ENCODE results near the gene NAP1L4. TPM values are rescaled to one million over a fixed set of nuclear protein-coding genes. Genes with fewer than 3 reads are reported as not detected.
A peak's percentile ranks its signal among the peaks of the same experiment; 100 is the strongest.

NAP1L4 gene
- total RNA-seq, 1 experiment from 2014 or later, result 274 TPM

- no peak for DNase-seq (ENCODE audit: low read depth, low spot score)
These were observed 77.5 kb downstream of the NAP1L4 start for GRCh38 chr11:2914455-2915195.

DNA sequence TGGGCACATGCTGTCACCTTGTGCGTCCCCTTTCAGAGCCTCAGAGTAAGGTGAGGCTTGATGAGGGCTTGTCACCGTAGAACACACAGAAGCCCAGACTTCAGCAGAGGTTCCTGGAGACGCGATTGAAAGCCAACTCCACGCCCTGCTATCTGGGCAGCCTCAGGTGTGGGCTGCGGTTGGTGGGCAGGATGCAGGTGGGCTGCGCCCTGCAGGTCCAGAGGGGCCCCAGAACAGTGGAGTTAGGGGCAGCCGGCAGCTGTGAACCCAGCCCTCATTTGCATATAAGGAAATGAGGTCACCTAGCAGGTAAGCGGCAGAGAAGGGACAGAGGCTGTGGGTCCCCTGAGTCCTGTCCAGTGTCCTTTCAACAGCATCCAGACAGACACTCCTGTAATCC lies 78.4 kb downstream of the NAP1L4 start:
- intact Hi-C loops (cut with micrococcal nuclease; ENCODE audit: unreplicated experiment), result no loop called here
- H3K4me1 ChIP-seq (ENCODE audit: control insufficient read depth, insufficient read depth, low read length), result peaks cover 41% of the 10 kb centered on the region
- no peak overlapping the region for H3K4me3 ChIP-seq (ENCODE audit: low read depth in 2 of 2, low read length in 2 of 2)
- in situ Hi-C loops (cut with HindIII; ENCODE audit: low pct_unique_long_range_greater_than_20kb, low sequenced_read_pairs), result no loop called here
- no peaks in the 10 kb centered on the region for H3K36me3 ChIP-seq (ENCODE audit: control insufficient read depth, insufficient read depth, low read length)
- H3K9me3 ChIP-seq (ENCODE audit: control insufficient read depth, insufficient read depth, low read depth, low read length), result no peaks in the 10 kb centered on the region
- H3K27me3 ChIP-seq (ENCODE audit: control insufficient read depth, insufficient read depth, low read length), result no peaks in the 10 kb centered on the region
- DNase-seq (ENCODE audit: low read depth, low spot score) (no peak), ATAC-seq (no peak)
- ChIA-PET POLR2A (no interaction called here), CTCF (no interaction called here)
- peak overlapping the region; percentile 32; the same call in 1 of the 2 replicates for H3K27ac ChIP-seq (ENCODE audit: low read length)
- TF ChIP-seq, protein P1, sequence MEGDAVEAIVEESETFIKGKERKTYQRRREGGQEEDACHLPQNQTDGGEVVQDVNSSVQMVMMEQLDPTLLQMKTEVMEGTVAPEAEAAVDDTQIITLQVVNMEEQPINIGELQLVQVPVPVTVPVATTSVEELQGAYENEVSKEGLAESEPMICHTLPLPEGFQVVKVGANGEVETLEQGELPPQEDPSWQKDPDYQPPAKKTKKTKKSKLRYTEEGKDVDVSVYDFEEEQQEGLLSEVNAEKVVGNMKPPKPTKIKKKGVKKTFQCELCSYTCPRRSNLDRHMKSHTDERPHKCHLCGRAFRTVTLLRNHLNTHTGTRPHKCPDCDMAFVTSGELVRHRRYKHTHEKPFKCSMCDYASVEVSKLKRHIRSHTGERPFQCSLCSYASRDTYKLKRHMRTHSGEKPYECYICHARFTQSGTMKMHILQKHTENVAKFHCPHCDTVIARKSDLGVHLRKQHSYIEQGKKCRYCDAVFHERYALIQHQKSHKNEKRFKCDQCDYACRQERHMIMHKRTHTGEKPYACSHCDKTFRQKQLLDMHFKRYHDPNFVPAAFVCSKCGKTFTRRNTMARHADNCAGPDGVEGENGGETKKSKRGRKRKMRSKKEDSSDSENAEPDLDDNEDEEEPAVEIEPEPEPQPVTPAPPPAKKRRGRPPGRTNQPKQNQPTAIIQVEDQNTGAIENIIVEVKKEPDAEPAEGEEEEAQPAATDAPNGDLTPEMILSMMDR (IDR thresholded peaks at IDR 0.05), result no peak
- TF ChIP-seq, protein P2, sequence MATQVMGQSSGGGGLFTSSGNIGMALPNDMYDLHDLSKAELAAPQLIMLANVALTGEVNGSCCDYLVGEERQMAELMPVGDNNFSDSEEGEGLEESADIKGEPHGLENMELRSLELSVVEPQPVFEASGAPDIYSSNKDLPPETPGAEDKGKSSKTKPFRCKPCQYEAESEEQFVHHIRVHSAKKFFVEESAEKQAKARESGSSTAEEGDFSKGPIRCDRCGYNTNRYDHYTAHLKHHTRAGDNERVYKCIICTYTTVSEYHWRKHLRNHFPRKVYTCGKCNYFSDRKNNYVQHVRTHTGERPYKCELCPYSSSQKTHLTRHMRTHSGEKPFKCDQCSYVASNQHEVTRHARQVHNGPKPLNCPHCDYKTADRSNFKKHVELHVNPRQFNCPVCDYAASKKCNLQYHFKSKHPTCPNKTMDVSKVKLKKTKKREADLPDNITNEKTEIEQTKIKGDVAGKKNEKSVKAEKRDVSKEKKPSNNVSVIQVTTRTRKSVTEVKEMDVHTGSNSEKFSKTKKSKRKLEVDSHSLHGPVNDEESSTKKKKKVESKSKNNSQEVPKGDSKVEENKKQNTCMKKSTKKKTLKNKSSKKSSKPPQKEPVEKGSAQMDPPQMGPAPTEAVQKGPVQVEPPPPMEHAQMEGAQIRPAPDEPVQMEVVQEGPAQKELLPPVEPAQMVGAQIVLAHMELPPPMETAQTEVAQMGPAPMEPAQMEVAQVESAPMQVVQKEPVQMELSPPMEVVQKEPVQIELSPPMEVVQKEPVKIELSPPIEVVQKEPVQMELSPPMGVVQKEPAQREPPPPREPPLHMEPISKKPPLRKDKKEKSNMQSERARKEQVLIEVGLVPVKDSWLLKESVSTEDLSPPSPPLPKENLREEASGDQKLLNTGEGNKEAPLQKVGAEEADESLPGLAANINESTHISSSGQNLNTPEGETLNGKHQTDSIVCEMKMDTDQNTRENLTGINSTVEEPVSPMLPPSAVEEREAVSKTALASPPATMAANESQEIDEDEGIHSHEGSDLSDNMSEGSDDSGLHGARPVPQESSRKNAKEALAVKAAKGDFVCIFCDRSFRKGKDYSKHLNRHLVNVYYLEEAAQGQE (IDR thresholded peaks at IDR 0.05; ENCODE audit: insufficient read depth in 1 of 2, low read depth in 2 of 2, low read length in 1 of 2), result no peak
- TF ChIP-seq TCF7L2 (IDR thresholded peaks at IDR 0.05; ENCODE audit: low read depth, low read length) (no peak), SIN3A (IDR thresholded peaks at IDR 0.05; ENCODE audit: borderline replicate concordance, insufficient read depth, low read depth, low read length) (no peak), POLR2AphosphoS5 (IDR thresholded peaks at IDR 0.05; ENCODE audit: low read depth, low read length) (no peak)
- BruUV-seq (replicated peaks), result no TSS peak

More at GRCh38 chr11:2914455-2915195, 77.5 kb downstream of the NAP1L4 start:
- ChIA-PET POLR2A (no interaction called here), CTCF (no interaction called here)
- Histone ChIP-seq H3K4me1 (ENCODE audit: control insufficient read depth, insufficient read depth, low read length) (peaks cover 41% of the 10 kb centered on the region), H3K4me3 (ENCODE audit: low read depth in 2 of 2, low read length in 2 of 2) (no peak overlapping the region), H3K27ac (ENCODE audit: low read length) (0 out of 2 replicates have a peak overlapping the region, but pooled peaks have one; percentile 32), H3K9me3 (ENCODE audit: control insufficient read depth, insufficient read depth, low read depth, low read length) (no peaks in the 10 kb centered on the region), H3K36me3 (ENCODE audit: control insufficient read depth, insufficient read depth, low read length) (no peaks in the 10 kb centered on the region), H3K27me3 (ENCODE audit: control insufficient read depth, insufficient read depth, low read length) (no peaks in the 10 kb centered on the region)
- TF ChIP-seq, protein P1 (IDR thresholded peaks at IDR 0.05), result no peak
- TF ChIP-seq SIN3A (IDR thresholded peaks at IDR 0.05; ENCODE audit: borderline replicate concordance, insufficient read depth, low read depth, low read length), result no peak
- TF ChIP-seq TCF7L2 (IDR thresholded peaks at IDR 0.05; ENCODE audit: low read depth, low read length), result no peak
- no peak for TF ChIP-seq POLR2AphosphoS5 (IDR thresholded peaks at IDR 0.05; ENCODE audit: low read depth, low read length)
- TF ChIP-seq, protein P2 (IDR thresholded peaks at IDR 0.05; ENCODE audit: insufficient read depth in 1 of 2, low read depth in 2 of 2, low read length in 1 of 2), result no peak
- ATAC-seq, result no peak
- intact Hi-C loops (cut with micrococcal nuclease; ENCODE audit: unreplicated experiment), result no loop called here
- BruUV-seq (replicated peaks), result no TSS peak
- in situ Hi-C loops (cut with HindIII; ENCODE audit: low pct_unique_long_range_greater_than_20kb, low sequenced_read_pairs), result no loop called here

Measured in Panc1 (cell line).